K562 (cell line): ENCODE results near the gene HDGFL2. TPM values are rescaled to one million over a fixed set of nuclear protein-coding genes. Genes with fewer than 3 reads are reported as not detected.
A peak's percentile ranks its signal among the peaks of the same experiment; 100 is the strongest.

Experiments used
- ATAC-seq: fragments of 200-7000 bp; cut with Tn5 transposase; 3 replicates; pipeline ENCODE4 v1.9.1; 2020; ENCODE audit warnings: moderate library complexity
- BruUV-seq: library from RNA; stranded (reverse); fragments of 400-500 nt; replicated peaks from 2 replicates; lab custom pipeline; 2021; lab: Mats Ljungman, UMichigan
- CTCF ChIA-PET: fragments of 300-600 bp; formaldehyde crosslinking; extraction: SDS; loops from one replicate; lab custom pipeline; 2021; ENCODE audit warnings: low intra/inter-chr PET ratio; lab: Yijun Ruan, JAX
- POLR2A ChIA-PET: fragments of 300-600, 350-650 bp; sonication (Branson Sonifier 250); formaldehyde crosslinking; extraction: SDS; loops from one replicate; lab custom pipeline; 2021; ENCODE audit warnings: antibody characterized with exemption, inconsistent platforms; lab: Yijun Ruan, JAX
- DNase-seq, 4 experiments: peaks; one replicate each; pipeline versions ENCODE4 v3.0.0 to v3.0.0-alpha.2; 2011 to 2018; ENCODE audit warnings: low spot score in 3 of 4, mixed read lengths in 3 of 4; ENCODE audit errors: extremely low read depth in 1 of 4
- FAIRE-seq: peaks from 2 replicates; lab custom pipeline; 2011; peaks lifted over from hg19 to GRCh38; lab: Jason Lieb, UNC
- H2AFZ ChIP-seq: 2 replicates; pipeline ENCODE4 v1.6.0; 2011; ENCODE audit warnings: low read depth, low read length, control low read depth, inconsistent platforms
- H3K27ac ChIP-seq: fragments of 200-600 bp; 3 replicates; pipeline ENCODE4 v1.8.0; 2011; ENCODE audit warnings: low read depth, mild to moderate bottlenecking, control low read depth, inconsistent platforms, low read length, moderate library complexity, mixed read lengths; ENCODE audit errors: extremely low read depth
- H3K27me3 ChIP-seq, 2 experiments: fragments of 300-600 bp in 1 of 2; 2 replicates in 1 of 2; 3 replicates in 1 of 2; pipeline versions ENCODE4 v1.6.0 to v1.8.0; 2011; ENCODE audit warnings: inconsistent platforms in 2 of 2, low read length in 2 of 2, mild to moderate bottlenecking in 1 of 2, mixed read lengths in 1 of 2, moderate library complexity in 1 of 2; ENCODE audit not compliant: control insufficient read depth in 2 of 2, insufficient read depth in 2 of 2
- H3K36me3 ChIP-seq: fragments of 300-600 bp; 3 replicates; pipeline ENCODE4 v1.8.0; 2011; ENCODE audit warnings: mild to moderate bottlenecking, low read length, inconsistent platforms; ENCODE audit not compliant: control insufficient read depth, insufficient read depth
- H3K4me1 ChIP-seq, 2 experiments: fragments of 200-600 bp in 1 of 2; replicated peaks in 1 of 2; 2 replicates in 1 of 2; 3 replicates in 1 of 2; pipeline versions ENCODE4 v1.5.1 to v1.8.0; 2011; ENCODE audit warnings: inconsistent platforms in 2 of 2, low read length in 2 of 2, mild to moderate bottlenecking in 1 of 2, mixed read lengths in 1 of 2, moderate library complexity in 1 of 2; ENCODE audit not compliant: control insufficient read depth in 2 of 2, insufficient read depth in 2 of 2
- H3K4me2 ChIP-seq: 2 replicates; pipeline ENCODE4 v1.6.1; 2011; ENCODE audit warnings: low read length, control low read depth, inconsistent platforms, mixed read lengths; ENCODE audit not compliant: insufficient read depth
- H3K4me3 ChIP-seq: fragments of 200-600 bp; sonication (generic), shearing (Covaris generic); 2 replicates; pipeline ENCODE4 v1.5.1; 2016; ENCODE audit warnings: control low read depth, inconsistent platforms
- H3K79me2 ChIP-seq: fragments of 200-600 bp; 3 replicates; pipeline ENCODE4 v1.8.0; 2011; ENCODE audit warnings: low read length, inconsistent platforms; ENCODE audit not compliant: control insufficient read depth, insufficient read depth
- H3K9ac ChIP-seq, 2 experiments: 2 replicates each; pipeline versions ENCODE4 v1.6.0 to v1.6.1; 2011; ENCODE audit warnings: low read depth in 2 of 2, low read length in 2 of 2, control low read depth in 1 of 2, inconsistent platforms in 1 of 2, mild to moderate bottlenecking in 1 of 2, mixed read lengths in 1 of 2; ENCODE audit not compliant: insufficient read depth in 1 of 2
- H3K9me1 ChIP-seq: one replicate; pipeline ENCODE4 v1.6.0; 2011; ENCODE audit warnings: inconsistent platforms, mild to moderate bottlenecking, low read length, moderate library complexity; ENCODE audit not compliant: control insufficient read depth, insufficient read depth
- H3K9me3 ChIP-seq: replicated peaks from 2 replicates; pipeline ENCODE4 v1.5.1; 2011; ENCODE audit warnings: low read depth, low read length, inconsistent platforms; ENCODE audit not compliant: control insufficient read depth, insufficient read depth
- H4K20me1 ChIP-seq: replicated peaks from 2 replicates; pipeline ENCODE4 v1.6.1; 2011; ENCODE audit warnings: low read length, inconsistent platforms, mixed read lengths; ENCODE audit not compliant: control insufficient read depth, insufficient read depth
- ADNP ChIP-seq: fragments of 200-800 bp; sonication (Bioruptor generic); IDR thresholded peaks from 2 replicates; pipeline ENCODE4 v1.6.1; 2016; ENCODE audit warnings: missing genetic modification characterization, missing compliant biosample characterization
- ARHGAP35 ChIP-seq: fragments of 450-650 bp; IDR thresholded peaks from 2 replicates; pipeline ENCODE4 v1.6.1; 2018; ENCODE audit not compliant: partially characterized antibody
- CAMTA2 ChIP-seq: fragments of 250-450 bp; sonication (Bioruptor Pico); conservative IDR thresholded peaks from 2 replicates; pipeline ENCODE4 v1.5.1; 2022
- NCOA6 ChIP-seq: fragments of 450-650 bp; IDR thresholded peaks from 2 replicates; pipeline ENCODE4 v1.6.1; 2017; ENCODE audit warnings: mild to moderate bottlenecking
- RB1 ChIP-seq: fragments of 450-650 bp; IDR thresholded peaks from 2 replicates; pipeline ENCODE4 v1.6.1; 2017; ENCODE audit warnings: low read depth, mild to moderate bottlenecking
- RBBP5 ChIP-seq: fragments of 200-600 bp; sonication (generic); IDR thresholded peaks from 2 replicates; pipeline ENCODE4 v1.6.1; 2012; ENCODE audit warnings: borderline replicate concordance, mild to moderate bottlenecking, low read length, control low read depth, inconsistent platforms; ENCODE audit not compliant: insufficient read depth, poor library complexity, severe bottlenecking
- SMAD4 ChIP-seq: fragments of 250-450 bp; sonication (Bioruptor Pico); conservative IDR thresholded peaks from 2 replicates; pipeline ENCODE4 v1.8.0; 2021; ENCODE audit warnings: inconsistent platforms, mild to moderate bottlenecking, moderate library complexity
- ZNF311 ChIP-seq: fragments of 250-450 bp; sonication (Bioruptor Pico); IDR thresholded peaks from 2 replicates; pipeline ENCODE4 v1.4.0; 2020; ENCODE audit warnings: mild to moderate bottlenecking, moderate library complexity
- WGBS: fragments of 100-300 bp; shearing (Covaris generic); methylation state at CpG from one replicate; pipeline ENCODE4 v1.1.6; 2016; ENCODE audit warnings: low coverage, mixed read lengths; ENCODE audit not compliant: insufficient coverage; ENCODE audit errors: missing lambda C conversion rate; 5-methylcytosine and 5-hydroxymethylcytosine counted together
- in situ Hi-C: fragments of 300-500 bp; cut with MboI; formaldehyde crosslinking; loops from 4 replicates; pipeline ENCODE4 v1.15.0; 2018; ENCODE audit warnings: inconsistent platforms, mixed read lengths
- intact Hi-C: fragments of 100-400 bp; cut with micrococcal nuclease; formaldehyde crosslinking; loops from 2 replicates; pipeline ENCODE4 v1.14.2; 2022
- polyA plus RNA-seq, 8 experiments: library from polyadenylated mRNA; depleted of rRNA in 4 of 8; stranded (reverse) in 5 of 8; unstranded in 3 of 8; fragments of >200 nt; fragmentation: Nextera tagmentation in 2 of 8; fragmentation: Illumina TruSeq in 1 of 8; extraction: Ambion mirVana in 2 of 8; extraction: Trizol in 1 of 8; gene quantifications; 2 replicates each; pipeline versions ENCODE4 v1.2.1 to v1.2.3, GENCODE V29; 2011 to 2014; ENCODE audit warnings: inconsistent platforms in 1 of 8, missing spikeins in 1 of 8
- total RNA-seq, 7 experiments: library from RNA; depleted of rRNA in 6 of 7; stranded (reverse); fragments of >200 nt in 6 of 7; fragmentation: Illumina TruSeq in 2 of 7; extraction: Trizol in 2 of 7; gene quantifications; 2 replicates each; pipeline versions ENCODE4 v1.2.1 to v1.2.3, GENCODE V29; 2011 to 2021; ENCODE audit warnings: low replicate concordance in 1 of 7

HDGFL2 gene
- total and polyA plus RNA-seq, 9 of the 15 experiments (the other 6 are each of a cell fraction or from before 2014, with no cell fraction given): 0.13 to 61.7 (median 16.0) TPM

- Histone ChIP-seq H3K9me1 (no peaks in the 10 kb centered on the region), H3K27me3 (peaks cover 24 to 47% of the 10 kb centered on the region in 2 experiments; a peak in 4 of 5 replicates), H4K20me1 (no peaks in the 10 kb centered on the region), H2AFZ (no peak overlapping the region), H3K36me3 (no peaks in the 10 kb centered on the region), H3K79me2 (no peaks in the 10 kb centered on the region), H3K4me2 (no peak overlapping the region), H3K4me3 (no peak overlapping the region), H3K9me3 (no peaks in the 10 kb centered on the region), H3K4me1 (peaks cover 0 to 34% of the 10 kb centered on the region in 2 experiments; a peak in 2 of 5 replicates), H3K27ac (no peak overlapping the region), H3K9ac (peak overlapping the region in 1 of 2 experiments; percentile 64; a peak in 2 of 4 replicates)
- ChIA-PET CTCF (no interaction called here), POLR2A (no interaction called here)
- in situ Hi-C loops: no loop called here
- intact Hi-C loops: no loop called here
- no peak for TF ChIP-seq ZNF311 (CRISPR knock-in tag)
- TF ChIP-seq ARHGAP35: no peak
- no peak for TF ChIP-seq ADNP (tag)
- no peak for TF ChIP-seq SMAD4
- no peak for TF ChIP-seq CAMTA2 (CRISPR knock-in tag)
- no peak for TF ChIP-seq RB1
- no peak for TF ChIP-seq RBBP5
- no peak for TF ChIP-seq NCOA6
- peak; percentile 60 for FAIRE-seq
- no peak for DNase-seq
- BruUV-seq: no TSS peak
- no peak for ATAC-seq
- 7% methylated on average over 16 of the region's 17 CpGs for WGBS
Measured at GRCh38 chr19:4512070-4512469, 40.0 kb downstream of the HDGFL2 start.
